Neural progenitor cell (in vitro differentiated cells): ENCODE measurements around the gene TSPAN13. TPM values are rescaled to one million over a fixed set of nuclear protein-coding genes. Genes with fewer than 3 reads are reported as not detected.
"Not testable (repeated sequence)": the region's sequence is repeated elsewhere in the genome, so short reads cannot be mapped to it uniquely, and the experiment has no call there.

Source experiments
- DNase-seq: peaks from one replicate; pipeline ENCODE4 v3.0.0-alpha.2; 2016; ENCODE audit warnings: low spot score
- H2AFZ ChIP-seq: fragments of 200-600 bp; sonication (generic); replicated peaks from 2 replicates; pipeline ENCODE4 v1.6.1; 2016; ENCODE audit warnings: antibody characterized with exemption
- H3F3A ChIP-seq: fragments of 200-600 bp; sonication (generic); 2 replicates; pipeline ENCODE4 v1.6.1; 2016; ENCODE audit warnings: antibody characterized with exemption, low read depth
- H3K27ac ChIP-seq: fragments of 200-600 bp; sonication (generic); 2 replicates; pipeline ENCODE4 v1.5.1; 2016; ENCODE audit warnings: mild to moderate bottlenecking
- H3K27me3 ChIP-seq: fragments of 200-600 bp; sonication (generic); 2 replicates; pipeline ENCODE4 v1.6.1; 2016; ENCODE audit warnings: mild to moderate bottlenecking, moderate library complexity
- H3K36me3 ChIP-seq: fragments of 200-600 bp; sonication (generic); 2 replicates; pipeline ENCODE4 v1.5.1; 2016
- H3K4me1 ChIP-seq: fragments of 200-600 bp; sonication (generic); 2 replicates; pipeline ENCODE4 v1.6.1; 2016; ENCODE audit warnings: mixed run types
- H3K4me2 ChIP-seq: fragments of 200-600 bp; sonication (generic); 2 replicates; pipeline ENCODE4 v1.6.1; 2016
- H3K4me3 ChIP-seq: fragments of 200-600 bp; sonication (generic); 2 replicates; pipeline ENCODE4 v1.5.1; 2016
- H3K79me2 ChIP-seq: fragments of 200-600 bp; sonication (generic); 2 replicates; pipeline ENCODE4 v1.6.1; 2016; ENCODE audit warnings: low read depth
- H3K9ac ChIP-seq: fragments of 200-600 bp; sonication (generic); 2 replicates; pipeline ENCODE4 v1.6.1; 2016
- H3K9me3 ChIP-seq: fragments of 200-600 bp; sonication (generic); 2 replicates; pipeline ENCODE4 v1.5.1; 2016; ENCODE audit warnings: low read depth
- H4K20me1 ChIP-seq: fragments of 200-600 bp; sonication (generic); 2 replicates; pipeline ENCODE4 v1.6.1; 2016; ENCODE audit warnings: low read depth
- H3K27ac Mint-ChIP-seq: 3 replicates; pipeline ENCODE4 v1.8.0; 2021; ENCODE audit warnings: mixed read lengths
- H3K27me3 Mint-ChIP-seq: 2 replicates; pipeline ENCODE4 v1.8.0; 2022; ENCODE audit warnings: low read depth, mild to moderate bottlenecking, inconsistent platforms, moderate library complexity, mixed read lengths; ENCODE audit not compliant: insufficient read depth
- H3K36me3 Mint-ChIP-seq: 3 replicates; pipeline ENCODE4 v1.8.0; 2021; ENCODE audit warnings: mixed read lengths
- H3K4me1 Mint-ChIP-seq: 3 replicates; pipeline ENCODE4 v1.8.0; 2021; ENCODE audit warnings: mixed read lengths
- H3K4me3 Mint-ChIP-seq: 3 replicates; pipeline ENCODE4 v1.8.0; 2021; ENCODE audit warnings: mild to moderate bottlenecking, moderate library complexity, mixed read lengths
- H3K9me3 Mint-ChIP-seq: 3 replicates; pipeline ENCODE4 v1.8.0; 2020; ENCODE audit warnings: mixed read lengths
- EZH2 ChIP-seq: fragments of 200-600 bp; sonication (generic); IDR thresholded peaks from 2 replicates; pipeline ENCODE4 v1.6.1; 2017; ENCODE audit warnings: antibody characterized with exemption, mild to moderate bottlenecking, moderate library complexity
- EZH2phosphoT487 ChIP-seq: fragments of 200-600 bp; sonication (generic); IDR thresholded peaks from 2 replicates; pipeline ENCODE4 v1.6.1; 2017; ENCODE audit warnings: antibody characterized with exemption
- total RNA-seq: library from RNA; depleted of rRNA; stranded (reverse); fragments of >200 nt; gene quantifications from 2 replicates; pipeline ENCODE4 v1.2.3, GENCODE V29; 2015; ENCODE audit warnings: low replicate concordance
- TF ChIP-seq, protein P1 (sequence below): fragments of 200-600 bp; sonication (generic); IDR thresholded peaks from 2 replicates; pipeline ENCODE4 v1.5.1; 2017; ENCODE audit warnings: antibody characterized with exemption, mild to moderate bottlenecking

TSPAN13 gene
- total RNA-seq, 1 donor from 2014 or later: 41.2 TPM

DNA sequence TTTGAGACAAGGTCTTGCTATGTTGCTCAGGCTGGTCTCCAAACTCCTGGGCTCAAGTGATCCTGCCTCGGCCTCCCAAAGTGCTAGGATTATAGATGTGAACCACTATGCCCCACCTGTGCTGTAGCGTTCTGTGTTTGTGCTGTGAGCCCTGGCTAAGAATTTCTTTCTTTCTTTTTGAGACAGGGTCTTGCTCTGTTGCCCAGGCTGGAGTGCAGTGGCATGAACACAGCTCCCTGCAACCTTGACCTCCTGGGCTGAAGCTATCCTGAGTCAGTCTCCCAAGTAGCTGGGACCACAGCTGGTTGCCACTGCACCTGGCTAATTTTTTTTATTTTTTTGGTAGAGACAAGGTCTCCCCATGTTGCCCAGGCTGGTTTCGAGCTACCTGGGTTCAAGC is 11.4 kb downstream of the TSPAN13 start:
- no peaks in the 10 kb centered on the region for H3K4me1 Mint-ChIP-seq
- H3K79me2 ChIP-seq: peaks cover 8% of the 10 kb centered on the region
- no peaks in the 10 kb centered on the region for H3K36me3 ChIP-seq
- no peaks in the 10 kb centered on the region for H3K4me1 ChIP-seq
- H4K20me1 ChIP-seq: no peaks in the 10 kb centered on the region
- no peaks in the 10 kb centered on the region for H3F3A ChIP-seq
- H3K27me3 ChIP-seq: no peaks in the 10 kb centered on the region
- peaks cover 2% of the 10 kb centered on the region for H3K27me3 Mint-ChIP-seq
- H3K4me3 ChIP-seq: no peak overlapping the region
- no peak overlapping the region for H3K4me2 ChIP-seq
- peaks cover 38% of the 10 kb centered on the region for H3K36me3 Mint-ChIP-seq
- H3K9me3 ChIP-seq: no peaks in the 10 kb centered on the region
- H2AFZ ChIP-seq: no peak overlapping the region
- H3K27ac ChIP-seq: no peak overlapping the region
- no peak overlapping the region for H3K27ac Mint-ChIP-seq
- no peak overlapping the region for H3K9ac ChIP-seq
- TF ChIP-seq, protein P1, sequence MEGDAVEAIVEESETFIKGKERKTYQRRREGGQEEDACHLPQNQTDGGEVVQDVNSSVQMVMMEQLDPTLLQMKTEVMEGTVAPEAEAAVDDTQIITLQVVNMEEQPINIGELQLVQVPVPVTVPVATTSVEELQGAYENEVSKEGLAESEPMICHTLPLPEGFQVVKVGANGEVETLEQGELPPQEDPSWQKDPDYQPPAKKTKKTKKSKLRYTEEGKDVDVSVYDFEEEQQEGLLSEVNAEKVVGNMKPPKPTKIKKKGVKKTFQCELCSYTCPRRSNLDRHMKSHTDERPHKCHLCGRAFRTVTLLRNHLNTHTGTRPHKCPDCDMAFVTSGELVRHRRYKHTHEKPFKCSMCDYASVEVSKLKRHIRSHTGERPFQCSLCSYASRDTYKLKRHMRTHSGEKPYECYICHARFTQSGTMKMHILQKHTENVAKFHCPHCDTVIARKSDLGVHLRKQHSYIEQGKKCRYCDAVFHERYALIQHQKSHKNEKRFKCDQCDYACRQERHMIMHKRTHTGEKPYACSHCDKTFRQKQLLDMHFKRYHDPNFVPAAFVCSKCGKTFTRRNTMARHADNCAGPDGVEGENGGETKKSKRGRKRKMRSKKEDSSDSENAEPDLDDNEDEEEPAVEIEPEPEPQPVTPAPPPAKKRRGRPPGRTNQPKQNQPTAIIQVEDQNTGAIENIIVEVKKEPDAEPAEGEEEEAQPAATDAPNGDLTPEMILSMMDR: no peak
- no peak for TF ChIP-seq EZH2
- no peak for TF ChIP-seq EZH2phosphoT487
- no peak overlapping the region for H3K4me3 Mint-ChIP-seq
- no peak for DNase-seq
- H3K9me3 Mint-ChIP-seq: peaks cover 37% of the 10 kb centered on the region

DNA sequence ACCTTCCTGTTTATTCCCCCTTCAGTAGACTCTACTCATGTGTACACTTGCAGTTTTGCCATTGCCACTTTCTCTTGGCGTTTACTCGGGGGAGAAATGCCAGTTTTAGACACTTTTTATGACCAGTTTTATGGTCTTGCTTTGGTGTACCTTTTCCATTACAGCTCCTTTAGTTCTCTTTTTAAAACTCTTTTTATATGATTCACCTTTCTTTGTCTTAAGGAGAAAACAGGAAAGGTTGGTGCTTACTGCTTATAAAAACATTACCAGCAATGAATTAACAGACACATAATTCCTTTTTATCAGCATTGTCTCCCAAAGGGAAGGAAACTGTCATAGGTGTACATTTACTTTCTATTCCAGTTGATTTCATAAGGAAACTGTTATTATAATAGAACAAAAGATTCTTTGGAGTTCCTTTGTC is 11.9 kb downstream of the TSPAN13 start:
- Histone ChIP-seq H3K4me2 (no peak overlapping the region), H3K9ac (no peak overlapping the region), H3K4me1 (no peaks in the 10 kb centered on the region), H4K20me1 (no peaks in the 10 kb centered on the region), H3K79me2 (peaks cover 8% of the 10 kb centered on the region), H2AFZ (no peak overlapping the region), H3K9me3 (no peaks in the 10 kb centered on the region), H3K27me3 (no peaks in the 10 kb centered on the region), H3K36me3 (no peaks in the 10 kb centered on the region), H3F3A (no peaks in the 10 kb centered on the region), H3K4me3 (no peak overlapping the region), H3K27ac (no peak overlapping the region)
- Mint-ChIP-seq H3K27ac (no peak overlapping the region), H3K9me3 (peaks cover 34% of the 10 kb centered on the region), H3K4me1 (no peaks in the 10 kb centered on the region), H3K36me3 (peaks cover 38% of the 10 kb centered on the region), H3K4me3 (no peak overlapping the region), H3K27me3 (peaks cover 2% of the 10 kb centered on the region)
- DNase-seq: no peak
- TF ChIP-seq, protein P1: no peak
- TF ChIP-seq EZH2 (no peak), EZH2phosphoT487 (no peak)

- not testable (repeated sequence) for H3K27ac ChIP-seq, H3K4me1 Mint-ChIP-seq, H3K4me3 ChIP-seq, H3K36me3 ChIP-seq, DNase-seq, H3K9me3 ChIP-seq, H3K27me3 ChIP-seq, H2AFZ ChIP-seq, H3K27ac Mint-ChIP-seq, H3K79me2 ChIP-seq, H3K27me3 Mint-ChIP-seq, H4K20me1 ChIP-seq, H3K4me2 ChIP-seq, H3K9ac ChIP-seq, H3K4me1 ChIP-seq, H3F3A ChIP-seq, H3K4me3 Mint-ChIP-seq
- Mint-ChIP-seq H3K36me3 (peaks cover 18% of the 10 kb centered on the region), H3K9me3 (peaks cover 17% of the 10 kb centered on the region)
Measured at GRCh38 chr7:16769994-16770393, 16.4 kb downstream of the TSPAN13 start.

- H3K4me3 ChIP-seq: no peak overlapping the region
- peaks cover 17% of the 10 kb centered on the region for H3K9me3 Mint-ChIP-seq
- no peak for DNase-seq
- no peaks in the 10 kb centered on the region for H3K36me3 ChIP-seq
- no peak overlapping the region for H3K9ac ChIP-seq
- no peaks in the 10 kb centered on the region for H3K4me1 Mint-ChIP-seq
- no peak overlapping the region for H3K4me2 ChIP-seq
- TF ChIP-seq, protein P1: no peak
- TF ChIP-seq EZH2 (no peak), EZH2phosphoT487 (no peak)
- no peaks in the 10 kb centered on the region for H3K27me3 ChIP-seq
- no peak overlapping the region for H3K27ac ChIP-seq
- peaks cover 8% of the 10 kb centered on the region for H3K79me2 ChIP-seq
- H3K4me3 Mint-ChIP-seq: no peak overlapping the region
- H3K4me1 ChIP-seq: peaks cover 5% of the 10 kb centered on the region
- no peaks in the 10 kb centered on the region for H3K27me3 Mint-ChIP-seq
- peaks cover 1% of the 10 kb centered on the region for H4K20me1 ChIP-seq
- no peak overlapping the region for H3K27ac Mint-ChIP-seq
- H3F3A ChIP-seq: peaks cover 4% of the 10 kb centered on the region
- H3K9me3 ChIP-seq: no peaks in the 10 kb centered on the region
- no peak overlapping the region for H2AFZ ChIP-seq
- H3K36me3 Mint-ChIP-seq: peaks cover 18% of the 10 kb centered on the region
Measured at GRCh38 chr7:16770657-16771329, 17.2 kb downstream of the TSPAN13 start.
